Measurements from ENCODE around the gene NDUFA7.

NDUFA7 gene

DNA sequence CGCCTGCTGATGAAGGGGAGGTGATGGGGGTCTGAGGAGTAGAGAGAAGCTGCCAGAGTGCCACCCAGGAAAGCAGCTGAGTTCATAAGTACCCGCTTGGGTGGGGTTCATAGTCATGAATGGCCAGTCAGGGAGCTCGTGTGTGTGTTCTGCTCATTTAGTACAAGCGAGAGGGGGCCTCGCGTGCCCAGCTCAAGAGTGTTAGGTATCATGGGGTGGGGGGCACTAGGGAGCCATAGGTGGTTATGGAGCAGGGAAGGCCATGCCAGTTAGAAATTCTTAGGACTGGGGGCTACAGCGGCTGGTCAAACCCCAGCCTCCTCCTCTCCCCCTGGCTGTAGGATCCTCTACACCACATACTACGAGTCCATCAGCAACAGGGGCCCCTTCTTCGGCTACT is 59.8 kb downstream of the NDUFA7 start:
- DNase-seq (ENCODE audit: extremely low read depth, low read depth) = no peak
- TF ChIP-seq, protein P1, sequence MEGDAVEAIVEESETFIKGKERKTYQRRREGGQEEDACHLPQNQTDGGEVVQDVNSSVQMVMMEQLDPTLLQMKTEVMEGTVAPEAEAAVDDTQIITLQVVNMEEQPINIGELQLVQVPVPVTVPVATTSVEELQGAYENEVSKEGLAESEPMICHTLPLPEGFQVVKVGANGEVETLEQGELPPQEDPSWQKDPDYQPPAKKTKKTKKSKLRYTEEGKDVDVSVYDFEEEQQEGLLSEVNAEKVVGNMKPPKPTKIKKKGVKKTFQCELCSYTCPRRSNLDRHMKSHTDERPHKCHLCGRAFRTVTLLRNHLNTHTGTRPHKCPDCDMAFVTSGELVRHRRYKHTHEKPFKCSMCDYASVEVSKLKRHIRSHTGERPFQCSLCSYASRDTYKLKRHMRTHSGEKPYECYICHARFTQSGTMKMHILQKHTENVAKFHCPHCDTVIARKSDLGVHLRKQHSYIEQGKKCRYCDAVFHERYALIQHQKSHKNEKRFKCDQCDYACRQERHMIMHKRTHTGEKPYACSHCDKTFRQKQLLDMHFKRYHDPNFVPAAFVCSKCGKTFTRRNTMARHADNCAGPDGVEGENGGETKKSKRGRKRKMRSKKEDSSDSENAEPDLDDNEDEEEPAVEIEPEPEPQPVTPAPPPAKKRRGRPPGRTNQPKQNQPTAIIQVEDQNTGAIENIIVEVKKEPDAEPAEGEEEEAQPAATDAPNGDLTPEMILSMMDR (IDR thresholded peaks at IDR 0.05; ENCODE audit: low read depth, low read length) = no peak
